GM12892 (cell line): ENCODE measurements around the gene RRP1.

ENCODE experiments used
- POLR2AphosphoS5 ChIP-seq: IDR thresholded peaks from 2 replicates; pipeline ENCODE4 v1.6.1; 2011; ENCODE audit warnings: low read depth, low read length, control low read depth
- TAF1 ChIP-seq: IDR thresholded peaks from 2 replicates; pipeline ENCODE4 v1.6.1; 2011; ENCODE audit warnings: low read depth, mild to moderate bottlenecking, control low read depth, low read length, borderline replicate concordance

- TF ChIP-seq TAF1 = no peak
- no peak for TF ChIP-seq POLR2AphosphoS5
These were observed 31.1 kb downstream of the RRP1 start for GRCh38 chr21:43820466-43820865.
